Raji (cell line): Measurements from ENCODE around the gene CPB2.

ENCODE experiments used
- POLR2A ChIP-seq: IDR thresholded peaks from 2 replicates; pipeline ENCODE4 v1.6.1; 2011; ENCODE audit warnings: low read depth, low read length, control low read depth; ENCODE audit not compliant: insufficient read depth

The CPB2 gene

DNA sequence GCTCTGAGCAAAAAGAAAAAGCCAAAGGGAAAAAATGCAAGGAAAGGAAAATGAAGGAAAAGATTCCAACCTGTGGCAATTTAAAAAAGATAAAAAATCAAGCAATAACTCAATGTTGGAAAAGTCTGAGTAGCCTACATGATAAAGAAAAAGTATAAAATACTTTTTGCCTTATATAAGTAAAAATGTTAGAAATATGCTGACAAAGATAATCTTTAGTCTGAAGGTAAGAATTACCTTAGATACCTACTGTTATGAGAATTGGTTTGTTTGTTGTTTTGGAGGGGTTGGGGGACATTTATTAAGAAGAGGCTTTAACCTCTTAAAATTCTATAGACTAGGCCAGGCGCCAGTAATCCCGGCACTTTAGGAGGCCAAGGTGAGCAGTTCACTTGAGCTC is 29.7 kb upstream of the CPB2 start:
- no peak for TF ChIP-seq POLR2A

DNA sequence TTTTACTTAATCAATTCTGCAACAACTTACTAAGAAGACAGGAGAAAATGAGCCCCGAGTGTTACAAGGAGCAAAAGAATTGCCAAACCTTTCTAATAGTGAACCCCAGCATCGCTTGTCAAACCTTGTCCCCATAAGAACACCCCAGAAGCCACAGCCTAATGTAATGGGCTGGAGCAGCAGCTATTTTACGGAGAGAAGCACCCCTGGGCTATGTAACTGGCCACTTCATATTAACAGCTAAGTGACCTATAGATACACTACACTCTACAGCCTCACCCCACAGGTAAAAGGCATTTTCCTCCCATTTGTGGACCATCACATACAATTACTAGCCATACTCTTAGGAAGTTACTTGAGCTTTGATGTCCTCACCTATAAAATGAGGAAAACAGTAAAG is 27.3 kb upstream of the CPB2 start:
- no peak for TF ChIP-seq POLR2A

DNA sequence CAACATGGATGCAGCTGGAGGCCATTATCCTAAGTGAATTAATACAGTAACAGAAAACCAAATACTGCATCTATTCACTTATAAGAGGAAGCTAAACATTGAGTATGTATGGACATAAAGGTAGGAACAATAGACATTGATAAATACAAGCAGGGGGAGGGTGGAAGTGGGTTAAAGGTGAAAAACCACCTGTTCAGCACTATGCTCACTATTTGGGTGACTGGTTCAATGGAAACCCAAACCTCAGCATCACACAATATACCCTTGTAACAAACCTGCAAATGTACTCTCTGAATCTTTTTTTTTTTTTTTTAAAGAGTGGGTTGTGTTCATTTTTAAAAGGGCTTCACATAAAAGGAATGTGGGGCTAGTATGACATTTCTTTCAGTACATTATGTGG is 26.9 kb upstream of the CPB2 start:
- no peak for TF ChIP-seq POLR2A

DNA sequence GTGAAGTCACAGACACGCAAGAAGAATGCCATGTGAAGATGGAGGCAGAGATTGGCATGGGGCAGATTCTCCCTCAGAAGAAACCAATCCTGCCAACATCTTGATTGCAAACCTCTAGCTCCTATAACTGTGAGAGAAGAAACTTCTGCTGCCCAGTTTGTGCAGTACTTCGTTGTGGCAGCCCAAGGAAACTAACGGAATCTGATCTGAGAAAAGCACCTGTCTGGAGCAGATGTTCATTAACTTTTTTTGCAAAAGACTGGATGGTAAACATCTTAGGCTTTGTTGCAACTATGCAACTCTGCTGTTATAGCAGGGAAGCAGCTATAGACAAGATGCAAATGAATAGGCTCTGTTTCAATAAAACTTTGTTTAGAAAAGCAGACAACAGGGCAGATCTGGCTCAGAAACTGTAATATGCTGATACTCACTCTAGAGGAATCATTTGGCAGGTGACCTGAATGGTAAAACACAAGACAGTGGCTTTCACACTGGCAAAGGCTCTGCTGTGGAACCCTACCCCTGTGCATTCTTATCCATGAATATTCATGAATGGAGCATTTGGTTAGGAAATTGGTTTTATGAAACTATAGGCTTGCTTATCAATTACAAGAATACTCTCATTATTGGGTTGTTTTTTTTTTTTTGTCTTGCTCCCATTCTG is 25.3 kb upstream of the CPB2 start:
- TF ChIP-seq POLR2A = no peak

DNA sequence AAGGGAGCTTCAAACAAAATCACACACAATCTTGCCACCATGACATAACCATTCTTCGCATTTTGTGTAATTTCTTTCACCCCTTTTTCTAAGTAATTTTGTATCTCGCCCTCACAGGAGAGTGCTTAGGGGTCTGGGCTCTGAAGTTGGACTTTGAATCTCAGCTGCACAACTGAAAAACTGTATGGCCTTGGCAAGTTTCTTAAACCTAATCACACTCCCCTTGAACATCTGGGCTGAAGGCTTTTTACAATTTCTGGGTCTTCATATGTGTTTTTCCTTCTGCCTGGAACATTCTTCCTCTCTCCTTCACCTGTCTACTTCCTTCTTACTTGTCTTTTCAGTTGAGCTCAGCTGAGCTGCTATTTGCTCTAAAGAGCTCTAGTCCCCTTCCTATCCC is 24.3 kb upstream of the CPB2 start:
- TF ChIP-seq POLR2A = no peak

DNA sequence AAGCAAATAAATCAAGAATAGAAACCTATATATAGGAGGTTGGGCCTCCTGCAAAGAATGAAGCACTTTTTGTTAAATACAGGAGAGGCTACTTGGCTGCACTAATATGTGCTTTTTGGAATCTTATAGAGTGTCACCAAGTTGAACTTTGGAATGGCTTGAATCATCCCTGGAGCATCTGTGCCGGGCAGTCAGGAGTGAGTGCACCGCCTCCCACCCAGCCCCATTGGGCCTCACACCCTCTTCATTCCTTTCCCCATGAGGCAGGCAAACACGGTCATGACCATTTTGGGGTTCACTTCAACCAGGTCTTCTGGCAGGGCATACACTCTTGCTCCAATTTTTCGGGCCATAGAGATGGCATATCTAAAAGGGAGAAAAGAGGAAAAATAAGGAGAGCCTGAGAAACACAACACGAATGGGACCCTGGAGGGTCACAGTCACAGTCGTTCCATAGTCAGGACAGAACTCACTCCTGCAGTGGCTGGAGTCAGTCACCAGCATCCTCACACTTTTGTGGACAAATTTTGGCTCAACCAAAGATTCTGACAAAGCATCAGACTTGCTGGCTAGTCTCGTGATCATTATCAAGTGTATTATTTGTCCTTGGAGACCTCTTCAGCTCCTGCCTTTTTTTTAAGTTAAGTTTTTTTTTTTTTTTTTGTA is 22.7 kb upstream of the CPB2 start:
- TF ChIP-seq POLR2A = no peak

DNA sequence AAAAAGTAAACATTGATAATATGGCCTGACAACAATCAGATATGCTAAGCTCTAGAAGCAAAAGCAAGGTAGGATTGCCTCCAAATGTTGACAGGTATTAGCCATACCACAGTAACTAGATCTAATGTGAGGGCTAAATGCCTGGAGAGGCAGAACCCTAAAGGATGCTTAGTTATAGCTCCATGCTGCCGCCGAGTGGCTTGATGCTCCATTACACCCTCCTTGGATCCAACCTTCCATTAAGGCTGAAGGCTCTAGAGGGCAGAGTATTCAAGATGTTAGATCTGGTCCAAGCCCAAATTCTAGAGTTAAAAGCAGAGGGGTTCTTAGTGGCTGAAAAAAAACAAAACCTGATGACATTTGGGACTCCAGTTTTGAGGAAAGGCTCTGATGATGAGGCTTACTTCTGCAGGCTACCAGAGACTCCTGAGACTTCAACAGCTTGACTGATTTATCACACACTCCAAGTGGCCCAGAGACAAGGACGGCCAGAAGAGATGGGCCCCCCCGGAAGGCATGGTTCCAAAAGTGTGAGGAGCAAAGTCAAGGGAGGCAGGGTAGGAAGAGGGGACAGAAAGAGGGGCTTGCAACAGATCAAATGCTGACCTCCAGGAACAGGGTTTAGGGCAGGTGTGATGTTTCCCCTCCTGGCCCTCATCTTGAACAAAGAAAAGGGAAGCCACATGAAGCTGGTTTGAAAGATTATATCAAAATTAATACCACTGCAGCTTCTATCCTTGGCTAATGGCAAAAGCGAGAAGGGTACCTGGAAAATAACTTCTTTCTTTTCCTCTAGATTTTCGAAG is 21.9 kb upstream of the CPB2 start:
- TF ChIP-seq POLR2A = no peak

DNA sequence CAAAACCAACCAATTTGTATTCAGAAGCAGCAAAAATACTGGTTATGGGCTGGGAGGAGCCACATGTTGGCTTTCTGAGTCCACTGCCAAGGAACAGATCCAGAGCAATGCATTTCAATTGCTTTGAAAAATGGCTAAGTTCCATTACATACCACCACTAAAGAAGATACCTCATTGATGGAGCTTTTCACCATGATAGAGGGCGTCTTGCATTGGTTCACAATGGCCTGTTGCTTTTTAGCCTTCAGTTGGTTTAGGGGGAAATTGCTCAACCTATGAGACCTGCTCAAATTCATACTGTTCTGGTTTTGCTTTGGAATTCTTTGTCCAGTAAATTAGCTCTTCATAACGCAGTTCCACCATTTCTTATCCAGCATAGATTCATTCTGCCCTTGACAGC is 21.2 kb upstream of the CPB2 start:
- no peak for TF ChIP-seq POLR2A

DNA sequence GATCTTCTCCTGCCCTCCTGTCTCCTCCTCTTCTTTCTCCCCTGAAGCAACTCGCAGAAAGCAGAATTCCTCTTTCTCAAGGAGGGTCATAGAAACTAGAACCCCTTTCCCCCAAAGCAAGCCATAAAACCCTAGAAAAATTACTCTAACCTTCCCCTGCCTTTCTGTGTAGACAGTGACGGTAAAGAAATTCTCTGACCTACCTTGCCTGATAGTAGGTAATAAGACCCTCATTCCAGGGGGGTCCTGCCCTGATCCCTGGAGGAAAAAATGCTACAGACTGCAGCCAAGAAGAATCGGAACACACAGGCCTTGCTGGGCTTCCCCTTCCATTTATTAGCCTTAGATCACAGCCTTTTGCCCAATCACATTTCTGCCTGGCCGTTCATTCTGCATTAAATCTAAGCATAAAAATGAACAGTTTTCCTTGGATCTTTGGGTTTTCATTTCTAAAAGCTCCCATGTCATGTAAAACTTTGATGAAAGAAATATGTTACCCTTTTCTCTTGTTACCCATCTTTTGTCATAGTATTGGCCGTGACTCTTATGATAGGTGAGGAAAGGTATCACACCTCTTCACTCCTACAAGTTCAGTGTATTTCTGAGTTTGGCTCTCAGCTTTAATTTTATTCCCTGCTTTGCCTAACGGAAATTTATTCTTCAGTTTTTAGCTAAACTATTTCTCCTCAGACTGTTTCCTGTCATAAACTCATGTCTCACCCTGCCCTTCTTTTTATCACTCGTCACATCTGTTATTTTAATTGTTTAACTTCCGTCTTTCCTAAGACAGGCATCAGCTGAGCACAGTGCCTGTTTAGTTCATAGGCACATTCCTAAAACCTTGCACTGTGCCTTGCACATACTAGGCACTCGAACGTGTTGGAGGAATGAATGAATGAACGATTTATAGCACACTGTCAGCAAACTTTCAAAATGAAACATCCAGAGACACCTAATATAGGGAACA is 20.4 kb upstream of the CPB2 start:
- TF ChIP-seq POLR2A = no peak

DNA sequence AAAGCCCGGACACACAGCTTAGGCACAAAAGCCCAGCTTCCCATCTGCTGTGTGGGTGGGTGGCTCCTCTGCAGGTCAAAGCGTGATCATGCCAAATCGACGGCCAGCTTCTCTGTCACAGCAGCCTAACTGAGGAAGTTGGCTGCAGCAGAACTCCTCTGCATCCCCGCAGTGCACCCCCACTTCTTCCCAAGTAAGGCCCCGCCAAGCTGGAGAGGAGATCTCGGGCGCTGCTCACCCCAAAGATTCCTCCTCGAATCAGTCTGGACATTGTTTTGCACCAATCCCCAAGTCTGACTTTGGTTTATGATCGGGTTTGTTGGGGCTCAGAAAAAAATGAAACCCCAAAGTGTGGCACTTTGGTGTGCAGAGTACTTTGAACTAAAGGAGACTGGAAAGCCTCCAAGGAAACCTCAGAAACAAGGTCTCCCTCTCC is 19.7 kb upstream of the CPB2 start:
- no peak for TF ChIP-seq POLR2A

DNA sequence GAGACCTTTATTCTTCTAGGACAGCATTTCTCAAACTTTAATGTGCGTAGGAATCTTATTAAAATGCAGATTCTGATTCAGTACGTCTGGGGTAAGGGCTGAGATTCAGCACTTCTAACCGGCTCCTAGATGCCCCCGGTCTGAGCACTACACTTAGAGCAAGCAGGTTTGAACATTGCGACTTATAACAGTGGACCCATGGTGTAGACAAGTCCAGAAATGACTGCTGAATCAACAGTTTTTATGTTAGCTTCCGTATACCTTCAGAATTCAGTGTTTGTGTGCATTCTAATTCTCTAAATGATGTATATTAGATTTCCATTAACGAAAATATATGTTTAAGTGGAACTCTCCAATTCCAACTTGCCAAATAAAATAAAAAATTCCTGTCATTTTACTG is 17.5 kb upstream of the CPB2 start:
- TF ChIP-seq POLR2A = no peak

DNA sequence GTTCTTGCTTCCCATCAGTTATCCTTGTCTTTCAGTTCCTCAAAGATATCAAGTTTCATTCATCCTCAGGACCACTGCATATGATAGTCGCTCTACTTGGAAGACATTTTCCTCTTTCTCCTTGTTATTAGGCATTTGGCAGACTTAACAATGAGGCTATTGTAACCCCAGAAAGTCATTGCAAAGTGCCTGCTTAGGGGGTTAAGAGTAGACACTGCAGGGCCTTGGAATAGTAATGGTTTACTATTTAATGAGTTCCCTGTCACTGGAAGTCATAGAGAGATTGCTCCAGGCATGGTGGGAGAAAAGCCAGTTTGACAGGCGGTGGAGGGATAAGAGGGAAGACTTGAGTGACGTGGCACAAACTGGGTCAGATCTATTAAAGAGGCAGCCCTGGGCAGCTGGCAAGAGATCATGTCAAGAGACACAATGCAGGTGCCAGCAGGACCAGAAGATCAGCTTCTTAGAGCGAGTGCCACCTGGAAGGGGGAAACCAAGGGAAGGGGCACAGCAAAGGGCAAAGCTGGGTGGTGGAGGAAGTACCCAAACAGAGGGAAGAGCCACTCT is 16.8 kb upstream of the CPB2 start:
- TF ChIP-seq POLR2A = no peak

DNA sequence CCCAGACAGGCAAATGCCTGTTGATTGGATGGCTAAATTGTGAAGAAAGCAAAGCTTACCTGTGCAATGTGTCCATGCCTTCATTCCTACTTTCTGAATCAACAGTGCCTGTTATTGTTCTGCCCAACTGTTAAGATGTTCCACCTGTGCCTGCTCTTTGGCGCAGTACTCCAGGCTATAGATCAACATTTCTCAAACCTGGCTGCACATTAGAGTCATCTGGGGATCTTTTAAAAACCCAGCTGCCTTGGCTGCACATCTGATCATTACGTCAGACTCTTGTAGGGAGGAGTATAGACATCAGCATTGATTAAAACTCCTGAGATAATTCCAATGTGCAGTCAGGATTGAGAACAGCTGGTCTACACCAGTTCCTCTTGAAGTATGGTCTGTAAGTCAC is 16.2 kb upstream of the CPB2 start:
- TF ChIP-seq POLR2A = no peak

DNA sequence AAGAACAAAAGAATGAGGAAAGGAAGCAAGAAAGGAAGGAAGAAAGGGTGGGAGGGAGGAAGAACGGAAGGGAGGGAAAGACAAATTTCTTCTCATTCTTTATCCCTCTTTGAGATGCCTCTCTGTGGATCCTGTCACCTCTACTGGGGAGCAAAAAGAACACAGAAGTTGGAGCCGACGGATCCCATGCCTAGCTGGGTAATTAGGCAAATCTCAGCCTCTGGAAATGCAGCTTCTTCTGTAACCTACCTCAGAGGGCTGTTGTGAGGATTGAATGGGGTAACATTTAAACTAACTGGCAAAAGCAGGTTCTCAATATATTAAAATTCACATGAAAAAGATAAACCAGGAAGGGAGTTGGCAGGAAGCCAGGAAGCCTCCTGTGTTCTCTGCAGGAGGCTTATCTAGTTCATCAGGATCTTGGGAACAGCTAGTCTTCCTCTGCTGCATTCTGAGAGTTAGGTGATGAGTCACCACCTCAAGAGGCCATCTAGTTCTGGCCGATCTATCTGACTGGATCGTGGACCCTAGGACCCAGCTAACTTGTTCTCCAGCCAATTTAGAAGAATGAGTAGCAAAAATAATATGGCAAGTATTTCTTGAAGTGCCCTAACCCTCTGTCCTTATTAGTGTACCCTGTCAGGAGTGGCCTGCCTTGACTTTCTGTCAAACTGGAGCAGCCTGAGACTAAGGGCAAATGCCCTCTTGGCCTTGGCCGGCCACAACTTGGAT is 15.2 kb upstream of the CPB2 start:
- no peak for TF ChIP-seq POLR2A
